GM18868 (cell line): ENCODE results near the gene DNAJC25.

Source experiments
- ATAC-seq: cut with Tn5 transposase; IDR thresholded peaks from one replicate; pipeline ENCODE4 v1.9.1; 2021; ENCODE audit warnings: mild to moderate bottlenecking, moderate library complexity; ENCODE audit not compliant: unreplicated experiment

Gene DNAJC25

DNA sequence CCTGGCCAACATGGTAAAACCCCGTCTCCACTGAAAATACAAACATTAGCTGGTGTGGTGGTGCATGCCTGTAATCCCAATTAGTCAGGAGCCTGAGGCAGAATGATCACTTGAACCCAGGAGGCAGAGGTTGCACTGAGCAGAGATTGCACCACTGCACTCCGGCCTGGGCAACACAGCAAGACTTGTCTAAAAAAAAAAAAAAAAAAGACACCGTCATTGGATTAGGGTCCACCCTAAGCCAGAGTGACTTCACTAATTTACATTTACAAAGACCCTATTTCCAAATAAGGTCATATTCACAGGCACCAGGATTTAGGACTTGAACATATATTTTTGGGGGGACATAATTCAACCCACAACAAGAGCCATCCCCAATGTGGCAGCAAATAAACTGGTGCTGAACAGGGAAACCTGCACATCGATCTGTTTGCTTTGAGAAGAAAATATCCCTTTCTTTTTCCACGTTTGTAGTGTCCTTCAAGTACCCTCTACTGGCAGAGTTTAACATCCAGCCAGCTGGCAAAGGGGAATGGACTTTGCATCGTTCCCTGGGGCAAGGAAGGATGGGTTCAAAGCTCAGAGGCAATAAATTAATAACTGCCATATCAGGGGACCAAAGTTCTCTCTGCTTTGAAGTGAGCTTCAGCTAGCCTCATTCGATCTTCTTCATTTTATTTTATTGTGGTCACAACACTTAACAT is 3.7 kb upstream of the DNAJC25 start:
- ATAC-seq = no peak

DNA sequence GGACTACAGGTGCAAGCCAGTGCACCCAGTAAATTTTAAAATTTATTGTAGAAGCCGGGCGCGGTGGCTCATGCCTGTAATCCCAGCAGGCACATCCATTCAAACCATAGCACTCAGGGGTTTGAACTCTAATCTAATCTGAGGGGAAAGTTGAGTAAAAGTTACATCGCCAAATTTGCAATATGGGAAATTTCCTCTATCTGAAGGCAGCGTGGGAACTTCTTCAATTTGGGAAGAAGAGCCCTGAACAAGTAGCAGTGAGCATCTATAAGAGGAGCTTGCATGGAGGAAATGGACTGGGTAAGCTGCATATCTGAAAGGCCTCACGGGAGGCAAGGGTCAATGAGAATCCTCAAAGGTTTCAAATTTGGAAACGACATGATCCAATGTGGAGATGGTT is 2.7 kb upstream of the DNAJC25 start:
- ATAC-seq = no peak

DNA sequence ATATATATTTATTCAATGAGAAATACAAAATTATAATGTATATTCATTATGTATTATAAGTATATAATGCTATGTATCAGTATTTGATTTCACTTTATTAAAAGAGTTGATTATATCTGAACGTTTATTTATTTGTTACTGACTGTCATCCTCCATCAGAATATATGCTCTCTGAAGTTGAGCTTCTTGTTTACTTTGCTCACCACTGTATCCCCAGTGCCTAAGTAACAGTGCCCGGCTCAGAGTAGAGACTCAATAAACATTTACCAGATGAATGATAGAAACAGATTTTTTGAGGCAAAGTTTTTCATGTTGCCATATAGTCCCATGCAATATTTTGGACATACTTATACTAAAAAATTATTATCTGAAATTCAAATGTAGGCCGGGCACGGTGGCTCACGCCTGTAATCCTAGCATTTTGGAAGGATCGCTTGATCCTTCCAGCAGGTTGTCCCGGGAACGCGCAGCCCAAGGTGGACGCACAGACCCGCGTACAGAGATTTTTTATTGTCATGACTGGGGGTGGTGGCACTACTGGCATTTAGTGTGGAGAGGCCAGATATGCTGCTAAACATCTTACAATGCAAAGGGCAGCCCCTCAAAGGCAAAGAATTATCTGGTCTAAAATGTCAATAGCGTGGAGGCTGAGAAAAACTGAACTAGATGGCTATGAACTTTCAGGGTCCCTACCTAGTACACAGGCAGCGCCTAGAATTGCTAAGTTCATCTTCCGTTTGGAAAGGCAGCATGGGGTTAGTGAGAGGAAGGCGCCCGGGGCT is 761 bp upstream of the DNAJC25 start:
- ATAC-seq = peak; percentile 28

DNA sequence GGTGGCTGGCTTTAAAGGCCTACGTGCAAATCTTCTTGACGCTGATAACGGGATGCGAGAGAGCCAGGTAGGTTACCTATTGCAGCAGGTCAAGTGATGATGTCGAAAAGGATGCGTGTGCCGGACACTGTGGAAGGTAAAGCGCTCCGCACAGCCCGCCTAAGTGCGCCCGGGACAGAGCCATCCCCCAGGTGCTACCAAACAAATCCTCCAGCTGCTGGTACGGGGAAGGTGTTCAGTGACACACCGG is 245 bp upstream of the DNAJC25 start:
- no peak for ATAC-seq

DNA sequence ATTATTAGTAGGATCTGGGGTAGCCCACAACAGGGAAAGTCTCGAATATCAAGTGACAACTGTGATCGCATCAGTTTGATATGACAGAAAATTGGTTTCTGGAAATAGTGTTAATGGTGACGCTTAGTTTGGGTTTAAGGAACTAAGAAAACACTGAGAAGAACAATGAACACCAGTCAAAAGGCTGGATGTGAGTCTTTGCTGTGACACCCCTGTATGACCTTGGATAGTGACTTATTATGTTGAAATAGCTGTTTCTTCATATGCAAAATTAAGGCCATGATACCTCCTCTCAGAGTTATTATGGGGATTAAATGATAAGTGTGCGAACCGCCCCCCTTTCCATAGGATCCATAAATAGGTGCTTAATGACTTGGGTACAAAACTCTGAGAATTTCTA is 926 bp downstream of the DNAJC25 start:
- no peak for ATAC-seq

DNA sequence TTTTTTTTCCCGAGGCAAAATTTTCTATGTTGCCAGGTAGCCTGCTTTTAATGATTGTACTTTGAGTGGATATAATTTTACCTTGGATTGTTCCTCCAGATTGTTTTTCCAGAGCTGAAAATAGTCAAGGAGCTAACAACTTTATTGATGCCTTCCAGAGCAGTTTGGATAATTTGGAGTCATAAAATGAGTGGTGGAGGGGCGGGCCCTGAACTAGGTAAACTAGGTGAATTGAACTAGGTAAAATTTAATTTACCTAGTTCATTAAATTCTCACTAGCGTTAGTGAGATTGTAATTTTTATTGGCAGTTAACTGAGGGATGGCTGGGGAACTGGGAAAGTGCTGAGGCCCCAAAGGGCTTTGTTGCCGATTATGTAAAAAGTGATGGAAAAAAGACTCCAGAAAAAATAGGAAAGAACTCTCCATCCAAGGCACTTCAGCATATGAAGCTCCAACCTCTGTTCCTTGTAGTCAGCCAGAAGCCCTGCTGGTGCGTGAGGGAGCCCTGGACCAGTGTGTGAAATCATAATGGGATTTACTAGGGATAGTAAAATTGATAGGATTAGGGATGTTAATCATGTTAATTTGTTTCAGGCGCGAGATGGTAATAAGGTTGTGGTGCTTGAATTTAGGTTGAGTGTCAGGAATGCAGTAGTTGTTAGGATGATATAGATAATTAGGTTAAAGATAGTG is 1.7 kb downstream of the DNAJC25 start:
- ATAC-seq = no peak

DNA sequence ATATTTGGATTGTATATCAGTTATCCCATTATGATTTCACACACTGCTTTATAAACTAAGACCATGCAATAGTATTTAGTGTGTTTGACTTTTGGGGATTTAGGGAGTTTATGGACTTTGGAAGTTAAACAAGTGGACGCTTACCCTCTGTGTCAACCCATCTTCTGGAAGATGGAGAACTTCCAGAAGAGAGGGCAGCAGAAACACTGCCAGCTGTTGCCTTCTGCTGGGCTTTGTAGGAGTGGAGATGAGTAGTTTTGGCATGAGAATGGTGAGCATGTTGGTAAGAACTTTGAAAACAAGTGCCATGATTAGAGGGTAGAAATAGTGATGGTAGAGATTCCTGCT is 2.2 kb downstream of the DNAJC25 start:
- ATAC-seq = no peak

DNA sequence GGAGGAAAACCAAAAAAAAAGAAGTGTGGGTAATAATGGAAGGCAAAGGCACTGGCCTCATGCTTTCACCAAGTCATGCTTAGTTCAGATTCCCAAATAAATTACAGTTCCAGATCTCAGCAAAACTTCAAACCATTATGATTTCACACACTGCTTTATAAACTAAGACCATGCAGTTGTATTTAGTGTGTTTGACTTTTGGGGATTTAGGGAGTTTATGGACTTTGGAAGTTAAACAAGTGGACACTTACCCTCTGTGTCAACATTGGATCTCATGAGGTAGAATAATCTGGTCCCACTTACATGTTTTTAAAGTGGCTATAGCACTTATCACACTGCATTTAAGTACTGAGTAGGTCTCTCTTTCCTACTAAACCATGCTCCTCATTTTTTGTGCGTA is 3.7 kb downstream of the DNAJC25 start:
- no peak for ATAC-seq

DNA sequence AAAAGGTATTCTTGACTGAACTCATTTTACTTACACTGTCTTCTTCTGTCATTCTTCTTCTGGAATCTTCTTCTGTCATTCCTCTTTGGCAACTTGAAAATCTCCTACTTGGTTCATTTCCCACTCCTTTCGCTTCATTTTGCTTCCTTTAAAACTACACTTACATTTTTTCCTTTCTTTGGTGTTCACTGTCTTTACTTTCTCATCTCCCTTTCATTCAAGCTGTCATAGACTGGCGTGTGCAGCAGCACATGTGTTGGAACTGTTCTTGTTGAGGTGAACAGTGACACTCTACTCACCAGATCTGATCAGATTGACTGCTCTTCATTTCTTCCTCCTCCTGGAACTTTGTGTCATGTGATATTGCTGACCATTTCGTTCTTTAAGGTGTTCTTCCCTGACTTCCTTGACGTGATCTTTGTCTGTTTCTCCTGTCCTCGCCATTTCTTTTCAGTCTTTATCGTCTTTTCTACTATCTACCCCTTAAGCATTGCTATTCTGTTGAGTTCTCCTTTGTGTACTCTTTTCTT is 6.4 kb downstream of the DNAJC25 start:
- no peak for ATAC-seq

DNA sequence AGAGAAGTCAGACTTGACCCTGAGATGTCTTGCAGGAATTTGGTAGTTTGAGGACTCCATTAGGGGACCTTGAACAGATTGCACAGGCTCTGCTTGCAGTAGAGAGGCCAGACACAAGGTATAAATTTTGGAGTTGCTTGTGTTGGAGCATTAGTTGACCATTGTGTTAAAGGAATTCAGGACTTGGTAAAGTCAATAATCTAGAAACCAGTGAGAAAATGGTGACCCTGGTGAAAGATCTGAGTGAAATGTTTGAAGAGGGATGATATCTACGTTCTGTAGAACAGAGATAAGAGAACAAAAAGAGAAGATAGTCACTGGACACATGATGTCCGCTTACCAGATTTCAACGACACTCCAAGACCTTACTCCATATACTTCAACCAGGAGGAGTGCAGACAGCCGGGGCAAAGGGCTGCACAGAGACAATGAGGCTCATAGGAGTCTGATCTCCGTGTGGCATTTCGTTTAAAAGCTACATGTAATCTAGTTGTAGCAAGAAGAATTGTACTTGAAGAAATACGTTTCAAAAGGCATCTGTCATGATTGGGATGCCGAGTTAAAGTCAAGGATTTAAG is 13.2 kb downstream of the DNAJC25 start:
- ATAC-seq = no peak

DNA sequence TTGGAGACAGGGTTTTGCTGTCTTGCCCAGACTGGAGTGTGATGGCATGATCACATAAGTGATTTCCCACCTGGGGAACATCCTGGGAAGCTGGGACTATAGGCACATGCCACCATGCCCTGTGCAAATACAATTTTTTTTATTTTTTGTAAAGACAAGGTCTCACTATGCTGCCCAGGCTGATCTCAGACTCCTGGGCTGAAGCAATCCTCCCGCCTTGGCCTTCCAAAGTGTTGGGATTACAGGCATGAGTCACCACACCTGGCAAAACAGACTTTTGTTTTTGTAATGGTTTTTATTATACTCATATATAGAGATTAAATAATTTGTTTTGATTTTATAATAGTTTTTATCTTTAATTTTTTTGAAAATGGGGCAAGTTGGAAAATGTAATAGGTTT is 14.7 kb downstream of the DNAJC25 start:
- ATAC-seq = no peak

DNA sequence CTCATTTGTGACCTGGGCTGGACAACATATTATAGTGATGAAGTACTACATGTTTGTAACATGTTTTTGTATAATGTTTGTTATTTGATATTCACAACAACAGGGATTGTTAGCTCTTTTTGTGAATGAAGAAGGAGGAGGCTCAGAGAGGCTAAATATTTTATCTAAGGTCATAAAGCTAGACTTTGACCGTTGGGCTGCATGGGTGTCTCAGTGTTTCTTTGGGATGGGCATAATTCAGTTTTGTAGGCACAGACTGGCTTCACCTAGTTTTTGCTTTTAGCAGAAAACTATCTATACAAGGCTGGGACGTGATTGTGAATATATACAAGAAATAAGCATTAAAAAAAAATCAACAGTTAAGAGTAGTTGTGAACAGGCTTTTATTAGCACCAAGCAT is 15.3 kb downstream of the DNAJC25 start:
- no peak for ATAC-seq

DNA sequence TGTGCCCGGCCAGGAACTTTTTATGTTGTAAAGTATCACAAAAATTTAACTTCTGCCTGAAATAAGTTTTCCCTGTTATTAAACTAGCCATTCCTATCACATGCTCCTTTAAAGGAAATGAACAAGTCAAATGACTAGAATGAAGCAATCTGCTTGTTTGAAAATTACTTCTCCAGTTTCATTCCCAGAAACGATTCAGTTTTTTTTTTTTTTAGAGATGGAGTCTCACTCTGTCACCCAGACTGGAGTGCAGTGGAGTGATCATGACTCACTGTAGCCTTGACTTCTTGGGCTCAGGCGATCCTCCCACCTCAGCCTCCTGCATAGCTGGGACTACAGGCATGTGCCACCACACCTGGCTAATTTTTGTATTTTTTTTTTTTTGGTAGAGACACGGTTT is 16.9 kb downstream of the DNAJC25 start:
- no peak for ATAC-seq

DNA sequence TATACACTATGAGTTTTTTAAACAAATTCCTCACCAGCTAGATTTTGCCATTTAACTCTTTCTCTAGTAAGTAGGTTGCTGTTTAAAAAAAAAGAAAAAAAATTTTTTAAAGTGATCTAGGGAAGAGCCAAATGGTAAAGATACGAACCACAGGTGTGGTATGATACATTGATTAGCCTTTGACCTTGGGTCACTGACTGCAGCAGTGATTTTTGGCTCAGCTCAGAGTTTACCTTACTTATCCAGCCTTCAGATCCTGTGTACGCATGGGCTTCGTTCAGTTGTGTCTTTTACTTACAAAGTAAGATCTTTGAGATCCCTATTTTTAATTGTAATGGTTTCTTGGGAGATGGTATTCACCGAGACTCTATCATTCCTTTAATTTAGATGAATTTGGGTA is 17.9 kb downstream of the DNAJC25 start:
- ATAC-seq = no peak

DNA sequence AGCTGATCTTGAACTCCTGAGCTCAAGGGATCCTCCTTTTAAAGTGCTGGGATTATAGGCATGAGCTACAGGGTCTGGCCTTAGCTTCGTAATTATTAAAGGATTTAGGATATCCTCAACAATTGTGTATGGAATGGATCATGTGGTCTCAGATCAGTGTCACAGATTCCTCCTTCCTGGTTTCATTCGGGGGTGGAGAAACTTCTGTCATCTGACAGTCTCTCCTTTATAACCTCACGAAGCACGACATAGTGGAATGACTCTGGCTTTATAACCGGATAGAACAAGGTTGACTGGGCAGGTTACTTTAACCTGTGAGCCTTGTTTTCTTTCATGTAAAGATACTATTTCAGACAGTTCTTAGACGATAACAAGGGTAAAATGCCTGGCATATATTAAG is 25.9 kb downstream of the DNAJC25 start:
- no peak for ATAC-seq

DNA sequence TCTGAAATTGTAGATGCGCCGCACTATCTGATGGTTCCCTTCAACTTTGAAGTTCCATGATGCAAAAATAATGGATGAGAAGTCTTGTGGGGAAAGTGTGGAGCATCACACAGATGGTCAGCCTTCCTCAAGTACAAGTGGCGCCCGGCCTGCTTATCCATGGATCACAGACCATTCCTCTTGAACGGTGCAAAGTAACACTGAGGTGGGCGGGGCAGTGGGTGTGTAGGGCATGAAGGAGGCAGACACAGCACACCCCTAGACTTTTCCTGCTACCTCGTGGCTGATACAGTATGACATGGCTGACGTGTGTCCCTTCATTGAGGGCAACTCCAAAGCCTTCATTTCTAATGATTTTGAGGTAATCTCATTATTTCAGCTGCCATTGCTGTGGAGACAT is 27.8 kb downstream of the DNAJC25 start:
- ATAC-seq = no peak

DNA sequence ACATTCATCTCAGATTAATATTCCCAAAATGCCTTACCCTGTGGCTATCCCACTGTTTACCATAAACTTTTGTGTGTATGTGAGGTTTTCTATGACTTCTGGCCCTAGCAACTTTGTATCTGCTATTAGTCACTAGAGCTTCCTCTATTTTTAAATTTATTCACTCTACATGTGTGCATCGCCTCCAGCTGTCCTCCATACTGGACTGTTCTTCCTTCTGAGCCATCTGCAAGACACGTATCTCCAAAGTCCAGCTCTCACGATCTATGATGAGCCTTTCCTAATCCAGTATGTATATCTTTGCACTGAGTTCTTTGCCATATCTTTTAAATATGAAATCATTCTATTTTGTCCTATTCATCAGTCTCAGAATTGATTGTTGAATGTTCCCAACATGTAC is 28.6 kb downstream of the DNAJC25 start:
- no peak for ATAC-seq

DNA sequence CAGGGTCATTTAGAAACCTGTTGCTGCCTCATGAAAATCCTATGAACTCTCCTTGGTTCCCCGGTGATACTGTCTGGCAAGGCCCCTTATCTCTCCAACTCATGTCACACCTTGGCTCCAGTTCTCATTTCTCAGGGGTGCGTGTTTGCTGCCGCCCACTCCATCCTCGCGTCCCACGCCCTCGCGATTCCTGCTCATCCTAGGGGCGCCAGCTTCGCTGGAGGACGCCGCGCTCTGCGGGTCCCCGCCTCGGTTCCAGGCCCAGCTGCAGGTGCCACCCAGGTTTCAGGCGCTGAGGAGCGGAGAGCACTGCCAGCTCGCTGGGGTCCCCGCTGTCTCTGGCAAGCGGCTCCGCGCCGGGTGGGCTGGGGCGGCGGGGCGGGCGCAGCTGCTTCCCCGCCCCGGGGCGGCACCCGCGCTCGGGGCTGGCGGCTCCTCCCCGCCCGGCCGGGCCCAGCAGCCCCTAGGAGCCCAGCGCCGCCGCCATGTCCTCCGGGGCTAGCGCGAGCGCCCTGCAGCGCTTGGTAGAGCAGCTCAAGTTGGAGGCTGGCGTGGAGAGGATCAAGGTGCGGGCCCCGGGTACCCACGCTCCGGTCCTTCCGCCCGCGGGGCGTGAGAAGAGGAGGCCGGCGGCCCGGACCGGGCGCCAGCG is 30.1 kb downstream of the DNAJC25 start, which contains the start of gene GNG10:
TSS of gene GNG10 (plus strand) at position 456 of the 652 bp plus-strand sequence. CDS start at position 486, 30 bp downstream.
- ATAC-seq = peak; percentile 86

DNA sequence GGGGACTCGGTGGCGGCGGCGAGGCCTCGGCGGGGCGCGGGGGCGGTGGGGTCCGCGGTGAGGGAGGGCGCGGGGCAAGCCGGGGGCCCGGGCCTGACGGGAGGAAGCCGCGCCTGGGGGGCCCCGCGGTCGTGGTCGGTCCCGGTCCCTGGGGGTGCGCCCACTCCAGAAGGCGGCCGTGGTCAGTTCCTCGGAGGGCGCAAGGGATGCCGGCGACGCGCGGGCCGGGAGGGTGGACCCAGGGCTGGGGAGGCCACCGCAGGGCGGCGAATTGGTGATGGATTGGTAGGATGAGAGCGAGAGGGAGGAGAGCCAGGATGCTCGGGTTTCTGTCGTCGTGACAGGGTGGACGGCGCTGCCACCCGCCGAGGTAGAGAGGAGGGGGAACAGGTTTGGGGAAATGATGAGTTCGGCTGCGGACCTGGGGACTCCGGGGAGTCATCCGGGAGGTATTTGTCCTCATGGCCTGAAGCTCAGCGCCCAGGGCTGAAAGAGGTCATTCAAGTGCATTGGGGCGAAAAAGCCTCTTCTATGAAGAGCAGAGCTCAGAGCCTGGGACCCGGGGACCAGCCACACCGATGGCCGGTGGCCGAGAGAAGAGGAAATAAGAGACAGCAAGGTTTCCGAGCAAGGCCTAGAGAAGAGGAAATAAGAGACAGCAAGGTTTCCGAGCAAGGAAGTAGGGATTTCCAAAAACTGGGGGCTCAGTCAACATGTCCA is 30.8 kb downstream of the DNAJC25 start:
- peak; percentile 28 for ATAC-seq

DNA sequence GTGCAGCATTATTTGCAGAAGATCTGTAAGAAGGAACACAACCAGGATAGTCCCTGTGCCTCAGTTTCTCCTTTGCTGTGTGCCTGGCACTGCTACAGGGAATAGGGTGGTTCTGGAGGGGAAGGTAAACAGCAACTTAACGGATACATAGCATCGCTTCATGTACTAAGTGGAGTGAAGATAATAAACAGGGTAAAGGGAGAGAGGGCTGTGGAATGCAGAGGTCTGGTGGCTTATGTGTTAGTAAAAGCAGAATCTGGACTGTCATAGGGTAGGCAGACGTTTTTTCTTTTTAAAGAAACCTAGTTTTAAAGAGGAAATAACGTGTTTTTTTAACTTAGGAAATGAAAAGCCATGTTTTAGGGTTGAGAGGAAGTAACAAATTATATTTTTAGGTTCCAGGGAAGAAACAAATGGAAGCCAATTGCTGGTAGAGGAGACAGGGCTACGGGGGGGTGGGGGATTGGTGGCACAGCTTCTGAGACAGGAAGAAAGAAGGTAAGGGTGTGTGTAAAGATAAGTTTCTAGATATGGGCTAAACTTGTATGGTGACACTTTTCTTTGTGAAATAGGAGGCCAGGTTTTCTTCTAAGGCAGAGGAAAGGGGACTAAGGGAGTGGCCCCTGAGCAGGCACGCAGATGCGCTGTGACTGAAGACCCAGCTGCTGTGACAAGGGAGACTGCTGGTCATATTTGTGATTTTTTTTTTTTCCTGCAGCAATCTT is 31.6 kb downstream of the DNAJC25 start:
- no peak for ATAC-seq
